ENCODE results near the gene TTBK1. TPM values are rescaled to one million over a fixed set of nuclear protein-coding genes. Genes with fewer than 3 reads are reported as not detected.

TTBK1 gene
- total and polyA plus RNA-seq, 10 of the 15 experiments (the other 5 are each of a cell fraction or from before 2014, with no cell fraction given) = 0.05 to 0.27 TPM; not detected in 8

- no peak for TF ChIP-seq NR2C2 (IDR thresholded peaks at IDR 0.05; ENCODE audit: borderline replicate concordance, control insufficient read depth, insufficient read length, low read depth)
- no peak for TF ChIP-seq BHLHE40 (IDR thresholded peaks at IDR 0.05; ENCODE audit: borderline replicate concordance in 1 of 2, low read depth in 2 of 2, low read length in 1 of 2)
- TF ChIP-seq PBX3 (IDR thresholded peaks at IDR 0.05; ENCODE audit: insufficient replicate concordance, low read depth, low read length) = no peak
- TF ChIP-seq CEBPB (IDR thresholded peaks at IDR 0.05; ENCODE audit: borderline replicate concordance in 1 of 2, low read depth in 2 of 2, low read length in 2 of 2) = no peak
- TF ChIP-seq YY1 (IDR thresholded peaks at IDR 0.05; ENCODE audit: low read depth, low read length) = no peak
- no peak for TF ChIP-seq KDM1A (IDR thresholded peaks at IDR 0.05; ENCODE audit: borderline replicate concordance)
- no peak for TF ChIP-seq CTCF (IDR thresholded peaks at IDR 0.05 in 2 of 3, conservative IDR thresholded peaks at IDR 0.05 in 1 of 3; ENCODE audit: control insufficient read depth in 2 of 3, extremely low read depth in 1 of 3, insufficient read depth in 1 of 3, low read depth in 3 of 3, low read length in 3 of 3)
Measured at GRCh38 chr6:43277643-43278523, 34.6 kb downstream of the TTBK1 start (continued).

Measured in GM12878 (cell line).